ENCODE results near the gene BCO2.
A peak's percentile ranks its signal among the peaks of the same experiment; 100 is the strongest.

BCO2 gene

GRCh38 chr11:112249871-112250610, 74.7 kb downstream of the BCO2 start:
- DNase-seq, result no peak

- DNase-seq, result no peak
These were observed 78.4 kb downstream of the BCO2 start for GRCh38 chr11:112253605-112254242.

- peak; percentile 39 to 62 (median 58) for DNase-seq
These were observed 79.9 kb downstream of the BCO2 start for GRCh38 chr11:112255067-112255720.

- no peak for DNase-seq
These were observed 85.2 kb downstream of the BCO2 start, which contains the start of gene PLET1 for GRCh38 chr11:112260490-112260889. Gene PLET1 (minus strand): TSS chr11:112260860. CDS start chr11:112260589, 271 bp downstream.

- no peak for DNase-seq
These were observed 90.5 kb downstream of the BCO2 start for GRCh38 chr11:112265659-112266409.

- no peak for DNase-seq
These were observed 91.1 kb downstream of the BCO2 start for GRCh38 chr11:112266410-112266778.

GRCh38 chr11:112267188-112267591, 91.9 kb downstream of the BCO2 start:
- DNase-seq, result no peak

- DNase-seq, result no peak
These were observed 93.1 kb downstream of the BCO2 start for GRCh38 chr11:112268406-112268805.
